ENCODE data around the gene TRAPPC2. TPM values are rescaled to one million over a fixed set of nuclear protein-coding genes. Genes with fewer than 3 reads are reported as not detected.

Gene TRAPPC2
- total RNA-seq, 2 experiments from 2014 or later, result 22.2 to 27.0 TPM

- no peaks in the 10 kb centered on the region for H3K9me2 ChIP-seq (ENCODE audit: insufficient read depth, low read length)
- CTCF ChIA-PET (ENCODE audit: unreplicated experiment), result interaction anchor here (0.9 kb wide), 1 partner anchor 9 kb away, joined by 3 read pairs; no protein-coding TSS in a partner anchor
- no peaks in the 10 kb centered on the region for H4K20me1 ChIP-seq (ENCODE audit: insufficient read depth, low read length)
- no TSS peak for BruUV-seq (replicated peaks)
- POLR2A ChIA-PET, result interaction anchor here (3.5 to 6.3 kb wide), 2 partner anchors 8 to 16 kb away, joined by 15 to 52 read pairs; partner anchors contain the start of genes OFD1 and TRAPPC2
- no peak overlapping the region for H2AFZ ChIP-seq (ENCODE audit: low read length)
- H3K4me3 ChIP-seq (ENCODE audit: low read depth, low read length, poor library complexity, severe bottlenecking), result no peak overlapping the region
- peaks cover 26% of the 10 kb centered on the region; the same call in 1 of the 2 replicates for H3K79me2 ChIP-seq (ENCODE audit: insufficient read depth, low read depth, low read length)
- no peaks in the 10 kb centered on the region for H3K9me3 ChIP-seq (ENCODE audit: low read length)
- peaks cover 95% of the 10 kb centered on the region for H3K36me3 ChIP-seq (ENCODE audit: insufficient read depth, low read length)
- 0 out of 2 replicates have a peak overlapping the region, but pooled peaks have one; percentile 31 for H3K4me2 ChIP-seq (ENCODE audit: low read length)
- intact Hi-C loops (cut with micrococcal nuclease; ENCODE audit: unreplicated experiment), result loop anchor here (1.0 to 10.0 kb wide), 3 partner anchors 92 to 1125 kb away; partner anchors contain the start of genes FANCB and MOSPD2
- H3K27ac ChIP-seq (ENCODE audit: low read depth, low read length, poor library complexity, severe bottlenecking), result peak overlapping the region; percentile 57
- peaks cover 51% of the 10 kb centered on the region for H3K4me1 ChIP-seq (ENCODE audit: insufficient read depth, low read length, poor library complexity, severe bottlenecking)
- TF ChIP-seq CTCF (conservative IDR thresholded peaks at IDR 0.05; ENCODE audit: low read length) (peak; percentile 79), EZH2phosphoT487 (IDR thresholded peaks at IDR 0.05; ENCODE audit: borderline replicate concordance, low read depth, low read length) (no peak)
- DNase-seq (ENCODE audit: low spot score), result peak; percentile 64
These were observed 15.8 kb upstream of the TRAPPC2 start for GRCh38 chrX:13750204-13750603.

- DNase-seq (ENCODE audit: low spot score), result no peak
- POLR2A ChIA-PET, result interaction anchor here (1.0 to 1.1 kb wide), 2 partner anchors 9 to 12 kb away, joined by 3 read pairs; no protein-coding TSS in a partner anchor
These were observed 14.1 kb upstream of the TRAPPC2 start for GRCh38 chrX:13748486-13748885.

More at GRCh38 chrX:13748486-13748885, 14.1 kb upstream of the TRAPPC2 start:
- Histone ChIP-seq H3K9me2 (ENCODE audit: insufficient read depth, low read length) (no peaks in the 10 kb centered on the region), H4K20me1 (ENCODE audit: insufficient read depth, low read length) (no peaks in the 10 kb centered on the region), H3K9me3 (ENCODE audit: low read length) (no peaks in the 10 kb centered on the region), H3K36me3 (ENCODE audit: insufficient read depth, low read length) (peaks cover 94% of the 10 kb centered on the region), H3K79me2 (ENCODE audit: insufficient read depth, low read depth, low read length) (peaks cover 17% of the 10 kb centered on the region; the same call in 1 of the 2 replicates), H3K4me3 (ENCODE audit: low read depth, low read length, poor library complexity, severe bottlenecking) (no peak overlapping the region), H3K4me2 (ENCODE audit: low read length) (no peak overlapping the region), H3K4me1 (ENCODE audit: insufficient read depth, low read length, poor library complexity, severe bottlenecking) (peaks cover 46% of the 10 kb centered on the region), H2AFZ (ENCODE audit: low read length) (no peak overlapping the region), H3K27ac (ENCODE audit: low read depth, low read length, poor library complexity, severe bottlenecking) (no peak overlapping the region)
- no TSS peak for BruUV-seq (replicated peaks)
- intact Hi-C loops (cut with micrococcal nuclease; ENCODE audit: unreplicated experiment), result no loop called here
- TF ChIP-seq EZH2phosphoT487 (IDR thresholded peaks at IDR 0.05; ENCODE audit: borderline replicate concordance, low read depth, low read length), result no peak
- TF ChIP-seq CTCF (conservative IDR thresholded peaks at IDR 0.05; ENCODE audit: low read length), result no peak
- CTCF ChIA-PET (ENCODE audit: unreplicated experiment), result interaction anchor here (0.5 kb wide), 1 partner anchor 283 kb away, joined by 3 read pairs; no protein-coding TSS in a partner anchor
